Measurements from ENCODE around the gene GATA6.

GATA6 gene

GRCh38 chr18:22204214-22204536 is 34.8 kb downstream of the GATA6 start:
- no peak for DNase-seq (ENCODE audit: extremely low read depth, insufficient read length)
- Histone ChIP-seq H3K36me3 (ENCODE audit: control insufficient read depth, insufficient read depth, low read length) (no peaks in the 10 kb centered on the region), H3K27me3 (replicated peaks; ENCODE audit: control insufficient read depth, insufficient read depth, low read length) (no peaks in the 10 kb centered on the region; the same call in 1 of the 2 replicates), H3K4me3 (replicated peaks; ENCODE audit: low read depth, low read length) (no peak overlapping the region)
- TF ChIP-seq CTCF (IDR thresholded peaks at IDR 0.05; ENCODE audit: insufficient read depth, low read length, poor library complexity, severe bottlenecking), result no peak

DNA sequence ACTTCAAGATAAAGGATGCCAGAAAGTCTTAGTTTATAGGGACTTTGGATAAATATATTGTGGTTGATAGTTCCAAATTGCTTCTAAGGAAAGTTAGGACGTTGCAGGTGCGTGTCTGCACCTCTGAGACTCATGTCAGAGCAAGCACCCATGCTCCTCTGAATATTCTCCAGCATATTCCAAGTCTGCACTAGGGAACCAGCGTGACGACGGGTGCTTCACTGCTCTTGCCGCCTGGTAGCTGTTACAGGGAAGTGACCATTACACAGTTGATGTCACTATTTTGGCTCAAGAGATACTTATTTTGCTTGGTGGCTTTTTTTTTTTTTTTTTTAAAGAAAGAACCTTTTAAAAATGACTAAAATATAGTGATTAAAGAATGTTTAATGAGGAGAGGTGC is 35.6 kb downstream of the GATA6 start:
- DNase-seq (ENCODE audit: extremely low read depth, insufficient read length), result no peak
- Histone ChIP-seq H3K27me3 (replicated peaks; ENCODE audit: control insufficient read depth, insufficient read depth, low read length) (no peaks in the 10 kb centered on the region; the same call in 1 of the 2 replicates), H3K36me3 (ENCODE audit: control insufficient read depth, insufficient read depth, low read length) (no peaks in the 10 kb centered on the region), H3K4me3 (replicated peaks; ENCODE audit: low read depth, low read length) (no peak overlapping the region)
- TF ChIP-seq CTCF (IDR thresholded peaks at IDR 0.05; ENCODE audit: insufficient read depth, low read length, poor library complexity, severe bottlenecking), result no peak

DNA sequence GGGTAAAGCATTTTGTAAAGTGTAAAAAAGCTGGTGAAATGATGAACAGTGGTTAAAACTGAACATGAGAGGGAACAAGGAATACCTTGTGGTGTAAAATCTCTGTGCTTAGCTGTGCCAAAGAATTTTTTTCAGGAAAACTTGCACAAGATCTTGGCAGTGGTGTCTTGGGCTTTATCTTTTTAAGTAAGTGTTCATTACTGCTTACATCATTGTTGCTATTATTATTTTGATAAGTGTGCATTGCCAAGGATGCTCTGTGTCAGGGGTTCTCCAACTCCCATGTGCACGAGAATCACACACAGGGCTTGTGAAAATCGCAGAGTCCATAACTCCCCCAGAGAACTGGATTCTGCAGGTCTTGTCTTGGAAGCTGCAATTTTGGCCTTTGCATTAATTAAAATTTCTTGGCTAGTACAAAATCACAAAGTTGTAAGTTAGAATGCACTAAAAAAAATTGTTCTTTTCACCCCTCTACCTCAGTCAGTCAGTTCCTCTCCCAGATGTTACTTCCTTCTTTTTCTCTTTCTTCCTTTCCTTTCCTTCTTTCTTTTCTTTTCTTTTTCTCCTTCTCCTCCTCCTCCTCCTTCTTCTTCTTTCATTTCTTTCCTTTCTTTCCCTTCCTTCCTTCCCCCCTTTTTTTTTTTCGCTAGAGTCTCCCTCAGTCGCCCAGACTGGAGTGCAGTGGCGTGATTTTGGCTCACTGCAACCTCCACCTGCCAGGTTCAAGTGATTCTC is 37.8 kb downstream of the GATA6 start:
- no peak for DNase-seq (ENCODE audit: extremely low read depth, insufficient read length)
- Histone ChIP-seq H3K27me3 (replicated peaks; ENCODE audit: control insufficient read depth, insufficient read depth, low read length) (no peaks in the 10 kb centered on the region; the same call in 1 of the 2 replicates), H3K36me3 (ENCODE audit: control insufficient read depth, insufficient read depth, low read length) (no peaks in the 10 kb centered on the region)

DNA sequence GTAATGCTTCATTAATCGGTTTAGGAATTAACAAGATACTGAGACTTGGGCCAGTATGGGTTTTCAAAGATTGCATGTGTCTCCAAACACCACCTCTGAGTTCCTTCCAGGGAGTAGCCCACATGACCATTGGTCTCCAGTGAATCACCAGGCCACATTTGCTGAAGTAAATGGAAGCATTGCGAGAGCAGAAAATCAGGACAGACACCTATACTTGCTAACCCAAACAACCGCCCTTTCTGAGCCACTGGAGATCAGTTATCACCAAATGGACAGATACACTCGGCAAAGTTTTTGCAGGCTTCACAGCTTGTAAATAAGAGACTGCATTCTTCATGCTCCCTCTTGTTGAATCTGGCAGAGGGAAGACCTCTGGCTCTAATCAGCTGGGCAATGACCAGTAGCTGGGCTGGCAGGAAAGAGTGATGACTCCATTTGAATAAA is 40.9 kb downstream of the GATA6 start:
- TF ChIP-seq CTCF (IDR thresholded peaks at IDR 0.05; ENCODE audit: insufficient read depth, low read length, poor library complexity, severe bottlenecking), result no peak
- no peaks in the 10 kb centered on the region; the same call in 1 of the 2 replicates for H3K27me3 ChIP-seq (replicated peaks; ENCODE audit: control insufficient read depth, insufficient read depth, low read length)
- DNase-seq (ENCODE audit: extremely low read depth, insufficient read length), result no peak
- H3K36me3 ChIP-seq (ENCODE audit: control insufficient read depth, insufficient read depth, low read length), result no peaks in the 10 kb centered on the region
- no peak overlapping the region for H3K4me3 ChIP-seq (replicated peaks; ENCODE audit: low read depth, low read length)

More for the DNA sequence above, 37.8 kb downstream of the GATA6 start:
- TF ChIP-seq CTCF (IDR thresholded peaks at IDR 0.05; ENCODE audit: insufficient read depth, low read length, poor library complexity, severe bottlenecking), result no peak
- H3K4me3 ChIP-seq (replicated peaks; ENCODE audit: low read depth, low read length), result no peak overlapping the region

DNA sequence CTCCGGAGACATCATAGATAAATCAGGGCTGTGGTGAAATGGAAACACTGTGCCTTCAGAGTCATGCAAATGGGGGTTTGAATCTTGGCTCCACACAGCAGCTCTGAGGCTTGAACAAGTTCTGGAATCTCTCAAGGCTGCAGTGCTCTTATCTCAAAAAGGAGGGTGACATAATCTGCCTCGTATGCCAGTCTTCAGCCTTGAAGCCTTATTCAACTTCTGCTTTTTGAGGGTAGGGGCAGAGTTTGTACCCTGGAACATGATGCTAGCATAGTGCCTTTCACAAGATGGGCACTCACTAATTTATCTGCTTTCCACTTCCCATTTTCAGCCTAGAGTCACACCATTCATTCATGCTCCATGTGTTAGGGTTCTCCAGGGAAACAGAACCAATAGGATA is 42.3 kb downstream of the GATA6 start:
- Histone ChIP-seq H3K36me3 (ENCODE audit: control insufficient read depth, insufficient read depth, low read length) (no peaks in the 10 kb centered on the region), H3K27me3 (replicated peaks; ENCODE audit: control insufficient read depth, insufficient read depth, low read length) (no peaks in the 10 kb centered on the region; the same call in 1 of the 2 replicates), H3K4me3 (replicated peaks; ENCODE audit: low read depth, low read length) (no peak overlapping the region)
- no peak for DNase-seq (ENCODE audit: extremely low read depth, insufficient read length)
- TF ChIP-seq CTCF (IDR thresholded peaks at IDR 0.05; ENCODE audit: insufficient read depth, low read length, poor library complexity, severe bottlenecking), result no peak

Measured in GM06990 (cell line).